ENCODE measurements around the gene AIF1L. TPM values are rescaled to one million over a fixed set of nuclear protein-coding genes. Genes with fewer than 3 reads are reported as not detected.

The AIF1L gene
- total and polyA plus RNA-seq, 2 experiments from 2014 or later, result 0.28 TPM; not detected in 1

- no peaks in the 10 kb centered on the region for H3K36me3 ChIP-seq (ENCODE audit: low read depth)
- H3K27me3 ChIP-seq (replicated peaks; ENCODE audit: insufficient read depth), result peaks cover 23% of the 10 kb centered on the region
- TF ChIP-seq EZH2 (IDR thresholded peaks at IDR 0.05; ENCODE audit: insufficient read depth, poor library complexity, severe bottlenecking), result no peak
- no peak for TF ChIP-seq EZH2phosphoT487 (IDR thresholded peaks at IDR 0.05; ENCODE audit: insufficient read depth, low read depth)
- DNase-seq, result no peak
- no peak overlapping the region for H3K4me3 ChIP-seq
- no peak overlapping the region for H3K4me2 ChIP-seq (ENCODE audit: unreplicated experiment)
- H3K9me3 ChIP-seq (ENCODE audit: low read depth), result no peaks in the 10 kb centered on the region
- H2AFZ ChIP-seq, result no peak overlapping the region
- no peak overlapping the region for H3K27ac ChIP-seq
- no peaks in the 10 kb centered on the region for H4K20me1 ChIP-seq (ENCODE audit: insufficient read depth)
- no peaks in the 10 kb centered on the region for H3K9me2 ChIP-seq (ENCODE audit: insufficient read depth)
- H3K4me1 ChIP-seq (ENCODE audit: insufficient read depth), result no peaks in the 10 kb centered on the region
- no peaks in the 10 kb centered on the region for H3K79me2 ChIP-seq (ENCODE audit: insufficient read depth)
- in situ Hi-C loops (cut with MboI), result no loop called here
- WGBS, 2 experiments (ENCODE audit: low coverage in 1 of 2, low lambda C conversion rate in 2 of 2, missing lambda C conversion rate in 2 of 2), result 73 to 78% methylated on average over 9 of the region's 9 CpGs
- no peak overlapping the region for H3K9ac ChIP-seq
- no peaks in the 10 kb centered on the region for H3F3A ChIP-seq (ENCODE audit: insufficient read depth)
Measured at GRCh38 chr9:131100445-131100844, 4.1 kb downstream of the AIF1L start.

- H3K9ac ChIP-seq, result no peak overlapping the region
- no peak for DNase-seq
- no peak for TF ChIP-seq EZH2phosphoT487 (IDR thresholded peaks at IDR 0.05; ENCODE audit: insufficient read depth, low read depth)
- no peak for TF ChIP-seq EZH2 (IDR thresholded peaks at IDR 0.05; ENCODE audit: insufficient read depth, poor library complexity, severe bottlenecking)
- no peak overlapping the region for H3K4me2 ChIP-seq (ENCODE audit: unreplicated experiment)
- H3K9me3 ChIP-seq (ENCODE audit: low read depth), result no peaks in the 10 kb centered on the region
- H3F3A ChIP-seq (ENCODE audit: insufficient read depth), result no peaks in the 10 kb centered on the region
- H3K27me3 ChIP-seq (replicated peaks; ENCODE audit: insufficient read depth), result peaks cover 16% of the 10 kb centered on the region
- no peak overlapping the region for H3K4me3 ChIP-seq
- no peaks in the 10 kb centered on the region for H3K79me2 ChIP-seq (ENCODE audit: insufficient read depth)
- in situ Hi-C loops (cut with MboI), result no loop called here
- H2AFZ ChIP-seq, result no peak overlapping the region
- no peaks in the 10 kb centered on the region for H3K4me1 ChIP-seq (ENCODE audit: insufficient read depth)
- H3K27ac ChIP-seq, result no peak overlapping the region
- H4K20me1 ChIP-seq (ENCODE audit: insufficient read depth), result no peaks in the 10 kb centered on the region
- H3K9me2 ChIP-seq (ENCODE audit: insufficient read depth), result no peaks in the 10 kb centered on the region
- H3K36me3 ChIP-seq (ENCODE audit: low read depth), result no peaks in the 10 kb centered on the region
- 68 to 70% methylated on average over 11 of the region's 11 CpGs for WGBS, 2 experiments (ENCODE audit: low coverage in 1 of 2, low lambda C conversion rate in 2 of 2, missing lambda C conversion rate in 2 of 2)
Measured at GRCh38 chr9:131101207-131101964, 5.1 kb downstream of the AIF1L start.

- peaks cover 3% of the 10 kb centered on the region; the same call in 1 of the 2 replicates for H3K27me3 ChIP-seq (replicated peaks; ENCODE audit: insufficient read depth)
- no peaks in the 10 kb centered on the region for H3K79me2 ChIP-seq (ENCODE audit: insufficient read depth)
- no peaks in the 10 kb centered on the region for H3K9me2 ChIP-seq (ENCODE audit: insufficient read depth)
- no peaks in the 10 kb centered on the region for H3K9me3 ChIP-seq (ENCODE audit: low read depth)
- H3K36me3 ChIP-seq (ENCODE audit: low read depth), result no peaks in the 10 kb centered on the region
- H3K27ac ChIP-seq, result no peak overlapping the region
- H3K4me3 ChIP-seq, result no peak overlapping the region
- in situ Hi-C loops (cut with MboI), result no loop called here
- WGBS, 2 experiments (ENCODE audit: low coverage in 1 of 2, low lambda C conversion rate in 2 of 2, missing lambda C conversion rate in 2 of 2), result 69 to 70% methylated on average over 9 of the region's 9 CpGs
- H2AFZ ChIP-seq, result no peak overlapping the region
- no peak overlapping the region for H3K9ac ChIP-seq
- H3K4me1 ChIP-seq (ENCODE audit: insufficient read depth), result no peaks in the 10 kb centered on the region
- H4K20me1 ChIP-seq (ENCODE audit: insufficient read depth), result no peaks in the 10 kb centered on the region
- TF ChIP-seq EZH2 (IDR thresholded peaks at IDR 0.05; ENCODE audit: insufficient read depth, poor library complexity, severe bottlenecking), result no peak
- no peak for TF ChIP-seq EZH2phosphoT487 (IDR thresholded peaks at IDR 0.05; ENCODE audit: insufficient read depth, low read depth)
- H3F3A ChIP-seq (ENCODE audit: insufficient read depth), result no peaks in the 10 kb centered on the region
- DNase-seq, result no peak
- H3K4me2 ChIP-seq (ENCODE audit: unreplicated experiment), result no peak overlapping the region
Measured at GRCh38 chr9:131103024-131103423, 6.7 kb downstream of the AIF1L start.

DNA sequence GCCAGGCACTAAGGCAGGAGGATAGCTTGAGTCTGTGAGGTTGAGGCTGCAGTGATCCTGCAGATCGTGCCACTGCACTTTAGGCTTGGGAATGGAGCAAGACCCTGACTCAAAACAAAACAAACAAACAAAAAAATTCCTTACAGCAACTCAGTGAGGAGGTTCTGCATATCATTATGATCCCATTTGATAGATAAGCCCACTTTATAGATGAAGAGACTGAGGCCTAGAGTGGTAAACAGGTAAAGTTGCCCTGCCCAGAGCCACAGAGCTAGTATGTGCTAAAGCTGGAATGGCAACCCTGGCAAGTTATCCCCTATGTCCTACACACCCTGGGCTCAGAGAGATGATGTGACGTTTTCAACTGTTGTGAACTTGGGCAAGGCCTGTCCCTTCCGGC lies 7.2 kb downstream of the AIF1L start:
- no peak overlapping the region for H3K9ac ChIP-seq
- H3K36me3 ChIP-seq (ENCODE audit: low read depth), result no peaks in the 10 kb centered on the region
- no peak for DNase-seq
- H4K20me1 ChIP-seq (ENCODE audit: insufficient read depth), result no peaks in the 10 kb centered on the region
- in situ Hi-C loops (cut with MboI), result no loop called here
- 76 to 81% methylated on average over 3 of the region's 3 CpGs for WGBS, 2 experiments (ENCODE audit: low coverage in 1 of 2, low lambda C conversion rate in 2 of 2, missing lambda C conversion rate in 2 of 2)
- no peaks in the 10 kb centered on the region for H3K9me2 ChIP-seq (ENCODE audit: insufficient read depth)
- H3K27ac ChIP-seq, result no peak overlapping the region
- no peak overlapping the region for H3K4me3 ChIP-seq
- no peaks in the 10 kb centered on the region for H3K4me1 ChIP-seq (ENCODE audit: insufficient read depth)
- no peak overlapping the region for H2AFZ ChIP-seq
- TF ChIP-seq EZH2 (IDR thresholded peaks at IDR 0.05; ENCODE audit: insufficient read depth, poor library complexity, severe bottlenecking) (no peak), EZH2phosphoT487 (IDR thresholded peaks at IDR 0.05; ENCODE audit: insufficient read depth, low read depth) (no peak)
- H3K9me3 ChIP-seq (ENCODE audit: low read depth), result no peaks in the 10 kb centered on the region
- H3K27me3 ChIP-seq (replicated peaks; ENCODE audit: insufficient read depth), result peaks cover 3% of the 10 kb centered on the region; the same call in 1 of the 2 replicates
- H3K79me2 ChIP-seq (ENCODE audit: insufficient read depth), result no peaks in the 10 kb centered on the region
- no peaks in the 10 kb centered on the region for H3F3A ChIP-seq (ENCODE audit: insufficient read depth)
- H3K4me2 ChIP-seq (ENCODE audit: unreplicated experiment), result no peak overlapping the region
